ENCODE results near the gene ATXN1L. TPM values are rescaled to one million over a fixed set of nuclear protein-coding genes. Genes with fewer than 3 reads are reported as not detected.

ATXN1L gene
- total RNA-seq, 1 experiment from 2014 or later = 18.2 TPM

DNA sequence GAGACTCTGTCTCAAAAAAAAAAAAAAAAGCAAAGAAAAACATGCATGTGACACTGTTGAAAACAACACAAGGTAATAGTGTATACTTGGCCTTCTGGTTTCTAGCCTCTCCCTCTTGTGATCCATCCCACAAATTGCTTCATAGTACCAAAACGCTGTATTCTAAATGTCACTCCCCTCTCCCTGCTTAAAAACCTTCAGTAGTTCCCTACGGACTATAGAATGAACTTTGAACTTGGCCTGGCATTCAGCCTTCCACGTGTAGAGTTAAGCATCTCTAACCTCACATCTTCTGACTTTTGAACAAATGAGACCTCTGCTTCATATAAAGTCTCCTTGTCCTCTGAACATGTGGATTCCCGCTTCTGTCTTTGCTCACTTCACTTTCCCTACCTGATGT lies 33.1 kb downstream of the ATXN1L start:
- peaks cover 23% of the 10 kb centered on the region for H3K36me3 Mint-ChIP-seq (ENCODE audit: insufficient read depth, unreplicated experiment)
- ChIA-PET CTCF (interaction anchor here (0.7 kb wide), 1 partner anchor 19 kb away, joined by 8 read pairs; no protein-coding TSS in a partner anchor), POLR2A (interaction anchor here (1.5 kb wide), 1 partner anchor 32 kb away, joined by 5 read pairs; the partner anchor contains the start of gene ATXN1L)
- H3K27ac Mint-ChIP-seq (ENCODE audit: low read depth, unreplicated experiment) = no peak overlapping the region
- TF ChIP-seq, protein P1, sequence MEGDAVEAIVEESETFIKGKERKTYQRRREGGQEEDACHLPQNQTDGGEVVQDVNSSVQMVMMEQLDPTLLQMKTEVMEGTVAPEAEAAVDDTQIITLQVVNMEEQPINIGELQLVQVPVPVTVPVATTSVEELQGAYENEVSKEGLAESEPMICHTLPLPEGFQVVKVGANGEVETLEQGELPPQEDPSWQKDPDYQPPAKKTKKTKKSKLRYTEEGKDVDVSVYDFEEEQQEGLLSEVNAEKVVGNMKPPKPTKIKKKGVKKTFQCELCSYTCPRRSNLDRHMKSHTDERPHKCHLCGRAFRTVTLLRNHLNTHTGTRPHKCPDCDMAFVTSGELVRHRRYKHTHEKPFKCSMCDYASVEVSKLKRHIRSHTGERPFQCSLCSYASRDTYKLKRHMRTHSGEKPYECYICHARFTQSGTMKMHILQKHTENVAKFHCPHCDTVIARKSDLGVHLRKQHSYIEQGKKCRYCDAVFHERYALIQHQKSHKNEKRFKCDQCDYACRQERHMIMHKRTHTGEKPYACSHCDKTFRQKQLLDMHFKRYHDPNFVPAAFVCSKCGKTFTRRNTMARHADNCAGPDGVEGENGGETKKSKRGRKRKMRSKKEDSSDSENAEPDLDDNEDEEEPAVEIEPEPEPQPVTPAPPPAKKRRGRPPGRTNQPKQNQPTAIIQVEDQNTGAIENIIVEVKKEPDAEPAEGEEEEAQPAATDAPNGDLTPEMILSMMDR (IDR thresholded peaks at IDR 0.05; ENCODE audit: unreplicated experiment) = no peak
- intact Hi-C loops (cut with micrococcal nuclease) = no loop called here
- no peak for DNase-seq (ENCODE audit: unreplicated experiment)
- H3K9me3 Mint-ChIP-seq (ENCODE audit: unreplicated experiment) = no peaks in the 10 kb centered on the region
- no peaks in the 10 kb centered on the region for H3K27me3 Mint-ChIP-seq (ENCODE audit: insufficient read depth, unreplicated experiment)
- BruUV-seq (replicated peaks) = no TSS peak
- H3K4me3 Mint-ChIP-seq (ENCODE audit: unreplicated experiment) = no peak overlapping the region
- peaks cover 9% of the 10 kb centered on the region for H3K4me1 Mint-ChIP-seq (ENCODE audit: insufficient read depth, unreplicated experiment)

- BruUV-seq (replicated peaks) = no TSS peak
- peaks cover 23% of the 10 kb centered on the region for H3K36me3 Mint-ChIP-seq (ENCODE audit: insufficient read depth, unreplicated experiment)
- ChIA-PET CTCF (interaction anchor here (0.7 kb wide), 1 partner anchor 81 kb away, joined by 3 read pairs; no protein-coding TSS in a partner anchor), POLR2A (interaction anchor here (0.8 to 4.7 kb wide), 3 partner anchors 16 to 72 kb away, joined by 3 to 66 read pairs (median 5); partner anchors contain the start of genes AP1G1 and ATXN1L)
- no peak overlapping the region for H3K4me3 Mint-ChIP-seq (ENCODE audit: unreplicated experiment)
- H3K27me3 Mint-ChIP-seq (ENCODE audit: insufficient read depth, unreplicated experiment) = no peaks in the 10 kb centered on the region
- peaks cover 9% of the 10 kb centered on the region for H3K4me1 Mint-ChIP-seq (ENCODE audit: insufficient read depth, unreplicated experiment)
- H3K27ac Mint-ChIP-seq (ENCODE audit: low read depth, unreplicated experiment) = no peak overlapping the region
- intact Hi-C loops (cut with micrococcal nuclease) = no loop called here
- H3K9me3 Mint-ChIP-seq (ENCODE audit: unreplicated experiment) = no peaks in the 10 kb centered on the region
- no peak for DNase-seq (ENCODE audit: unreplicated experiment)
- TF ChIP-seq, protein P1 (IDR thresholded peaks at IDR 0.05; ENCODE audit: unreplicated experiment) = no peak
Measured at GRCh38 chr16:71880176-71880575, 34.4 kb downstream of the ATXN1L start.

- intact Hi-C loops (cut with micrococcal nuclease) = loop anchor here (1.0 kb wide), 1 partner anchor 79 kb away; no protein-coding TSS in a partner anchor
- ChIA-PET CTCF (interaction anchor here (0.6 to 3.0 kb wide), 45 partner anchors 9 to 1124 kb away, joined by 3 to 23 read pairs (median 4); partner anchors contain the start of genes AP1G1 and IST1), POLR2A (interaction anchor here (0.6 to 5.4 kb wide), 24 partner anchors 12 to 399 kb away, joined by 3 to 141 read pairs (median 3); partner anchors contain the start of genes AP1G1, ATXN1L, DHX38 and IST1)
- Mint-ChIP-seq H3K27me3 (ENCODE audit: insufficient read depth, unreplicated experiment) (no peaks in the 10 kb centered on the region), H3K36me3 (ENCODE audit: insufficient read depth, unreplicated experiment) (peaks cover 23% of the 10 kb centered on the region), H3K4me3 (ENCODE audit: unreplicated experiment) (peak overlapping the region; percentile 86), H3K9me3 (ENCODE audit: unreplicated experiment) (no peaks in the 10 kb centered on the region), H3K4me1 (ENCODE audit: insufficient read depth, unreplicated experiment) (peaks cover 9% of the 10 kb centered on the region), H3K27ac (ENCODE audit: low read depth, unreplicated experiment) (peak overlapping the region; percentile 61)
- DNase-seq (ENCODE audit: unreplicated experiment) = peak; percentile 85
- TF ChIP-seq, protein P1 (IDR thresholded peaks at IDR 0.05; ENCODE audit: unreplicated experiment) = peak; percentile 75
- BruUV-seq (replicated peaks) = TSS peak; percentile 33
Measured at GRCh38 chr16:71882505-71883167, 36.9 kb downstream of the ATXN1L start.

- H3K27me3 Mint-ChIP-seq (ENCODE audit: insufficient read depth, unreplicated experiment) = no peaks in the 10 kb centered on the region
- peaks cover 9% of the 10 kb centered on the region for H3K4me1 Mint-ChIP-seq (ENCODE audit: insufficient read depth, unreplicated experiment)
- H3K4me3 Mint-ChIP-seq (ENCODE audit: unreplicated experiment) = peak overlapping the region; percentile 86
- CTCF ChIA-PET = interaction anchor here (0.6 to 3.0 kb wide), 40 partner anchors 8 to 1493 kb away, joined by 3 to 23 read pairs (median 4); partner anchors contain the start of genes AP1G1 and IST1
- TF ChIP-seq, protein P1 (IDR thresholded peaks at IDR 0.05; ENCODE audit: unreplicated experiment) = no peak
- H3K36me3 Mint-ChIP-seq (ENCODE audit: insufficient read depth, unreplicated experiment) = peaks cover 18% of the 10 kb centered on the region
- no peaks in the 10 kb centered on the region for H3K9me3 Mint-ChIP-seq (ENCODE audit: unreplicated experiment)
- no TSS peak for BruUV-seq (replicated peaks)
- H3K27ac Mint-ChIP-seq (ENCODE audit: low read depth, unreplicated experiment) = no peak overlapping the region
- peak; percentile 31 for DNase-seq (ENCODE audit: unreplicated experiment)
- POLR2A ChIA-PET = interaction anchor here (0.7 to 5.4 kb wide), 23 partner anchors 11 to 400 kb away, joined by 3 to 141 read pairs (median 3); partner anchors contain the start of genes AP1G1, ATXN1L, DHX38 and IST1
- intact Hi-C loops (cut with micrococcal nuclease) = no loop called here
Measured at GRCh38 chr16:71883168-71883848, 37.5 kb downstream of the ATXN1L start.
